Measurements from ENCODE around the gene HS3ST5.

- TF ChIP-seq CTCF (IDR thresholded peaks at IDR 0.05) (no peak), POLR2A (IDR thresholded peaks at IDR 0.05) (no peak)
Measured at GRCh38 chr6:114049367-114049966, 293.4 kb downstream of the HS3ST5 start.
